PC-9 (cell line): ENCODE data around the gene MTMR10.

ENCODE experiments used
- EZH2 ChIP-seq: fragments of 200-600 bp; sonication (generic); IDR thresholded peaks from 2 replicates; pipeline ENCODE4 v1.8.0; 2017; ENCODE audit warnings: antibody characterized with exemption, low read depth
- TF ChIP-seq, protein P1 (sequence below): fragments of 200-600 bp; sonication (generic); conservative IDR thresholded peaks from 2 replicates; pipeline ENCODE4 v1.6.1; 2017; ENCODE audit warnings: mixed run types, antibody characterized with exemption, mild to moderate bottlenecking, moderate library complexity

DNA sequence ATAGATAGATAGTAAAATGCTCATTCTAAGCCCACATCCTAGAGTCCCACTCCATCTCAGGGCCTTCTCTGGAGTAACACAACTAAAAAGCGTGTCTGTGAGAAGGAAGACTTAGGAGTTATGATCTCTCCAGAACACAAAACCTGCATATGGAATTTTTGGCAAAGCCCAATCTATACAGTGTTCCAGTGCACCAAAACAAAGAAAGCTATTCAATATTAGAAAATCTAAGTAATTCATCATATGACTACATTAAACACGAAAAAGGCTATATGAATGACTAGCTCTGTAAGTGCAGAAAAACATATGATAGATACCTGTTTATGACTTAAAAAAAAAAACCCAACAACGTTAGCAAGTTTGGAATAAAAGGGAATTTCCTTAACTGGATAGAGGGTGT is 27.7 kb downstream of the MTMR10 start:
- TF ChIP-seq, protein P1, sequence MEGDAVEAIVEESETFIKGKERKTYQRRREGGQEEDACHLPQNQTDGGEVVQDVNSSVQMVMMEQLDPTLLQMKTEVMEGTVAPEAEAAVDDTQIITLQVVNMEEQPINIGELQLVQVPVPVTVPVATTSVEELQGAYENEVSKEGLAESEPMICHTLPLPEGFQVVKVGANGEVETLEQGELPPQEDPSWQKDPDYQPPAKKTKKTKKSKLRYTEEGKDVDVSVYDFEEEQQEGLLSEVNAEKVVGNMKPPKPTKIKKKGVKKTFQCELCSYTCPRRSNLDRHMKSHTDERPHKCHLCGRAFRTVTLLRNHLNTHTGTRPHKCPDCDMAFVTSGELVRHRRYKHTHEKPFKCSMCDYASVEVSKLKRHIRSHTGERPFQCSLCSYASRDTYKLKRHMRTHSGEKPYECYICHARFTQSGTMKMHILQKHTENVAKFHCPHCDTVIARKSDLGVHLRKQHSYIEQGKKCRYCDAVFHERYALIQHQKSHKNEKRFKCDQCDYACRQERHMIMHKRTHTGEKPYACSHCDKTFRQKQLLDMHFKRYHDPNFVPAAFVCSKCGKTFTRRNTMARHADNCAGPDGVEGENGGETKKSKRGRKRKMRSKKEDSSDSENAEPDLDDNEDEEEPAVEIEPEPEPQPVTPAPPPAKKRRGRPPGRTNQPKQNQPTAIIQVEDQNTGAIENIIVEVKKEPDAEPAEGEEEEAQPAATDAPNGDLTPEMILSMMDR: no peak
- TF ChIP-seq EZH2: no peak
